NCI-H82 treated with DMSO at 0.1 percent for 48 hours (cell line): ENCODE data around the gene SIRT6.
"Not testable (repeated sequence)": the region's sequence is repeated elsewhere in the genome, so short reads cannot be mapped to it uniquely, and the experiment has no call there.

Source experiments
- DNase-seq: peaks from one replicate; lab custom pipeline; 2025; ENCODE audit not compliant: unreplicated experiment; lab: John Stamatoyannopoulos, UW

The SIRT6 gene

GRCh38 chr19:4182084-4182810, at the start of gene SIRT6, which contains the start of gene ANKRD24:
Gene SIRT6 (minus strand): TSS chr19:4182563. CDS start chr19:4182539, 24 bp downstream.
Gene ANKRD24 (plus strand): TSS chr19:4182689. CDS start chr19:4186426, 3,737 bp downstream.
- DNase-seq = peak; percentile 52

- DNase-seq = not testable (repeated sequence)
These were observed 49.8 kb upstream of the SIRT6 start for GRCh38 chr19:4232139-4232538.

- DNase-seq = not testable (repeated sequence)
These were observed 49.2 kb upstream of the SIRT6 start for GRCh38 chr19:4231521-4231920.

- not testable (repeated sequence) for DNase-seq
These were observed 47.9 kb upstream of the SIRT6 start for GRCh38 chr19:4230237-4230636.

GRCh38 chr19:4229179-4229931, 47.0 kb upstream of the SIRT6 start, which contains the start of gene EBI3:
Gene EBI3 (plus strand): TSS chr19:4229523. CDS start chr19:4229551, 28 bp downstream.
- no peak for DNase-seq

GRCh38 chr19:4228765-4229178, 46.4 kb upstream of the SIRT6 start:
- no peak for DNase-seq

- no peak for DNase-seq
These were observed 45.4 kb upstream of the SIRT6 start for GRCh38 chr19:4227771-4228170.

- no peak for DNase-seq
These were observed 43.5 kb upstream of the SIRT6 start for GRCh38 chr19:4225885-4226284.

GRCh38 chr19:4224470-4224869, 42.1 kb upstream of the SIRT6 start:
- DNase-seq = no peak

GRCh38 chr19:4220188-4220587, 37.8 kb upstream of the SIRT6 start:
- no peak for DNase-seq

GRCh38 chr19:4218523-4218922, 36.2 kb upstream of the SIRT6 start:
- not testable (repeated sequence) for DNase-seq

- DNase-seq = no peak
These were observed 35.3 kb upstream of the SIRT6 start for GRCh38 chr19:4217429-4218264.

- no peak for DNase-seq
These were observed 34.5 kb upstream of the SIRT6 start for GRCh38 chr19:4216846-4217245.

GRCh38 chr19:4215807-4216206, 33.4 kb upstream of the SIRT6 start:
- no peak for DNase-seq

- DNase-seq = no peak
These were observed 30.8 kb upstream of the SIRT6 start for GRCh38 chr19:4213116-4213515.

- DNase-seq = no peak
These were observed 27.9 kb upstream of the SIRT6 start for GRCh38 chr19:4210166-4210731.

- DNase-seq = no peak
These were observed 26.2 kb upstream of the SIRT6 start for GRCh38 chr19:4208385-4209094.

GRCh38 chr19:4206818-4207484, 24.6 kb upstream of the SIRT6 start:
- no peak for DNase-seq

- DNase-seq = no peak
These were observed 19.4 kb upstream of the SIRT6 start for GRCh38 chr19:4201798-4202197.
